HCT116 (cell line): Measurements from ENCODE around the gene ZSCAN26. TPM values are rescaled to one million over a fixed set of nuclear protein-coding genes. Genes with fewer than 3 reads are reported as not detected.

Experiments used
- ATAC-seq: fragments of 200-7000 bp; cut with Tn5 transposase; 2 replicates; pipeline ENCODE4 v1.9.1; 2020; ENCODE audit warnings: mild to moderate bottlenecking, moderate library complexity
- BruUV-seq: library from RNA; stranded (reverse); fragments of 400-500 nt; replicated peaks from 2 replicates; lab custom pipeline; 2021; lab: Mats Ljungman, UMichigan
- CTCF ChIA-PET: fragments of 300-600 bp; sonication (Branson Sonifier 250); formaldehyde crosslinking; loops from one replicate; lab custom pipeline; 2021; ENCODE audit warnings: antibody characterized with exemption; lab: Charles Lee
- POLR2A ChIA-PET: fragments of 300-600, 350-600 bp; sonication (Branson Sonifier 250); formaldehyde crosslinking; loops from one replicate; lab custom pipeline; 2021; ENCODE audit warnings: antibody characterized with exemption; lab: Charles Lee
- RAD21 ChIA-PET, 2 experiments: fragments of 300-600 bp; sonication (Branson Sonifier 250); formaldehyde crosslinking; loops; one replicate each; lab custom pipeline; 2023; ENCODE audit warnings: low total read pairs in 2 of 2; ENCODE audit not compliant: uncharacterized antibody in 2 of 2, unreplicated experiment in 2 of 2, low non-redundant PET in 1 of 2; lab: Charles Lee
- DNase-seq: peaks from one replicate; pipeline ENCODE4 v3.0.0-alpha.2; 2010; ENCODE audit warnings: low read depth, low spot score
- H2AFZ ChIP-seq: fragments of 200-600 bp; shearing (Covaris generic), sonication (generic); 2 replicates; pipeline ENCODE4 v1.6.1; 2017; ENCODE audit warnings: low read depth, mixed run types, mixed read lengths, antibody characterized with exemption, low read length; ENCODE audit not compliant: poor library complexity, severe bottlenecking
- H3K27ac ChIP-seq: 2 replicates; pipeline ENCODE4 v1.5.1; 2012; ENCODE audit warnings: low read depth, low read length
- H3K27me3 ChIP-seq: fragments of 200-600 bp; sonication (generic); 2 replicates; pipeline ENCODE4 v1.6.1; 2016; ENCODE audit warnings: mixed run types, low read length, mixed read lengths; ENCODE audit not compliant: insufficient read depth
- H3K36me3 ChIP-seq, 2 experiments: fragments of 200-500 bp in 1 of 2; fragments of 200-600 bp in 1 of 2; sonication (Bioruptor generic) in 1 of 2; sonication (generic) in 1 of 2; 2 replicates each; pipeline versions ENCODE4 v1.5.1 to v1.6.1; 2014 to 2016; ENCODE audit warnings: low read length in 2 of 2, inconsistent platforms in 1 of 2, mixed read lengths in 1 of 2, mixed run types in 1 of 2; ENCODE audit not compliant: insufficient read depth in 2 of 2, control insufficient read depth in 1 of 2
- H3K4me1 ChIP-seq, 2 experiments: fragments of 200-600 bp in 1 of 2; sonication (generic) in 1 of 2; 2 replicates each; pipeline versions ENCODE4 v1.5.1 to v1.6.1; 2012 to 2017; ENCODE audit warnings: low read length in 2 of 2, inconsistent platforms in 1 of 2, mild to moderate bottlenecking in 1 of 2, mixed read lengths in 1 of 2, mixed run types in 1 of 2, moderate library complexity in 1 of 2; ENCODE audit not compliant: insufficient read depth in 2 of 2, control insufficient read depth in 1 of 2
- H3K4me2 ChIP-seq: fragments of 200-600 bp; sonication (generic); 2 replicates; pipeline ENCODE4 v1.6.1; 2017; ENCODE audit warnings: mixed run types, low read length, mixed read lengths
- H3K4me3 ChIP-seq, 2 experiments: fragments of 200-600 bp in 1 of 2; sonication (generic) in 1 of 2; replicated peaks in 1 of 2; 2 replicates each; pipeline ENCODE4 v1.5.1; 2011 to 2016; ENCODE audit warnings: low read length in 2 of 2, control low read depth in 1 of 2, low read depth in 1 of 2, mild to moderate bottlenecking in 1 of 2, mixed read lengths in 1 of 2, mixed run types in 1 of 2
- H3K79me2 ChIP-seq: fragments of 200-600 bp; sonication (generic); 2 replicates; pipeline ENCODE4 v1.6.1; 2017; ENCODE audit warnings: mild to moderate bottlenecking, mixed run types, low read length, moderate library complexity, mixed read lengths; ENCODE audit not compliant: insufficient read depth
- H3K9ac ChIP-seq: fragments of 200-600 bp; sonication (generic); 2 replicates; pipeline ENCODE4 v1.6.1; 2016; ENCODE audit warnings: low read length, mixed read lengths
- H3K9me2 ChIP-seq: fragments of 200-600 bp; sonication (generic), shearing (Covaris generic); 2 replicates; pipeline ENCODE4 v1.6.1; 2017; ENCODE audit warnings: mixed run types, mild to moderate bottlenecking, moderate library complexity; ENCODE audit not compliant: insufficient read depth
- H3K9me3 ChIP-seq, 2 experiments: fragments of 200-500 bp in 1 of 2; fragments of 200-600 bp in 1 of 2; sonication (Bioruptor generic) in 1 of 2; sonication (generic) in 1 of 2; 2 replicates each; pipeline ENCODE4 v1.6.1; 2014 to 2017; ENCODE audit warnings: low read length in 2 of 2, mixed read lengths in 2 of 2, inconsistent platforms in 1 of 2, low read depth in 1 of 2, mild to moderate bottlenecking in 1 of 2, mixed run types in 1 of 2, moderate library complexity in 1 of 2; ENCODE audit not compliant: control insufficient read depth in 1 of 2, insufficient read depth in 1 of 2
- H4K20me1 ChIP-seq: fragments of 200-600 bp; sonication (generic), shearing (Covaris generic); 2 replicates; pipeline ENCODE4 v1.6.1; 2017; ENCODE audit warnings: mixed run types, mild to moderate bottlenecking, moderate library complexity; ENCODE audit not compliant: insufficient read depth
- CBX3 ChIP-seq: IDR thresholded peaks from 2 replicates; pipeline ENCODE4 v1.6.1; 2012; ENCODE audit warnings: low read depth
- CTCF ChIP-seq, 3 experiments: fragments of 200-600 bp in 1 of 3; sonication (generic) in 1 of 3; IDR thresholded peaks in 2 of 3; conservative IDR thresholded peaks in 1 of 3; 2 replicates each; pipeline ENCODE4 v1.5.1; 2012 to 2017; ENCODE audit warnings: low read depth in 2 of 3, low read length in 2 of 3, antibody characterized with exemption in 1 of 3, borderline replicate concordance in 1 of 3, control low read depth in 1 of 3, mild to moderate bottlenecking in 1 of 3, mixed read lengths in 1 of 3, mixed run types in 1 of 3, moderate library complexity in 1 of 3; ENCODE audit not compliant: insufficient read depth in 1 of 3
- ZBTB33 ChIP-seq: IDR thresholded peaks from 2 replicates; pipeline ENCODE4 v1.6.1; 2011; ENCODE audit warnings: mild to moderate bottlenecking, low read length, moderate library complexity; ENCODE audit not compliant: insufficient replicate concordance; ENCODE audit errors: extremely low read depth
- ZNF274 ChIP-seq: fragments of 200-500 bp; sonication (Bioruptor generic); IDR thresholded peaks from 2 replicates; pipeline ENCODE4 v1.6.1; 2014; ENCODE audit warnings: mild to moderate bottlenecking, low read depth, low read length, inconsistent platforms
- intact Hi-C: fragments of 100-400 bp; cut with micrococcal nuclease; formaldehyde crosslinking; loops from 2 replicates; pipeline ENCODE4 v1.10.0; 2022
- total RNA-seq: library from RNA; stranded (reverse); gene quantifications from one replicate; pipeline ENCODE4 v1.2.1, GENCODE V29; 2021; ENCODE audit not compliant: unreplicated experiment

Gene ZSCAN26
- total RNA-seq, 1 experiment from 2014 or later: 10.3 TPM

- TF ChIP-seq ZNF274: no peak
These were observed at the start of gene ZSCAN26 (continued) for GRCh38 chr6:28266962-28267694.

GRCh38 chr6:28217890-28218289 lies 49.1 kb upstream of the ZSCAN26 start:
- H3K9me2 ChIP-seq: no peaks in the 10 kb centered on the region; the same call in 1 of the 2 replicates
- no peak overlapping the region for H3K9ac ChIP-seq
- no peaks in the 10 kb centered on the region for H3K9me3 ChIP-seq
- H3K27ac ChIP-seq: no peak overlapping the region; the same call in 1 of the 2 replicates
- H3K4me1 ChIP-seq: peaks cover 0 to 16% of the 10 kb centered on the region in 2 experiments; a peak in 2 of 4 replicates
- intact Hi-C loops: no loop called here
- no peak for DNase-seq
- H4K20me1 ChIP-seq: no peaks in the 10 kb centered on the region
- H2AFZ ChIP-seq: no peak overlapping the region
- no peaks in the 10 kb centered on the region for H3K36me3 ChIP-seq
- TF ChIP-seq CTCF (IDR thresholded peaks at IDR 0.05 in 2 of 3, conservative IDR thresholded peaks at IDR 0.05 in 1 of 3; ENCODE audit: borderline replicate concordance in 1 of 3, insufficient read depth in 1 of 3, low read depth in 2 of 3, low read length in 2 of 3) (no peak), CBX3 (no peak), ZBTB33 (no peak)
- ChIA-PET RAD21 (no interaction called here), POLR2A (no interaction called here), CTCF (no interaction called here)
- no peak overlapping the region for H3K4me3 ChIP-seq
- no TSS peak for BruUV-seq
- no peaks in the 10 kb centered on the region for H3K27me3 ChIP-seq
- H3K4me2 ChIP-seq: peak overlapping the region; percentile 51
- H3K79me2 ChIP-seq: no peaks in the 10 kb centered on the region
- ATAC-seq: no peak
